Retina (tissue), 1 donor: ENCODE measurements around the gene LRMDA.
"Not testable (repeated sequence)": the region's sequence is repeated elsewhere in the genome, so short reads cannot be mapped to it uniquely, and the experiment has no call there.

Experiments
- DNase-seq: peaks from one replicate; pipeline ENCODE4 v3.0.0-alpha.2; 2016

The LRMDA gene

GRCh38 chr10:76554478-76554877, 1123.1 kb downstream of the LRMDA start:
- no peak for DNase-seq

- DNase-seq: no peak
Observed at GRCh38 chr10:76555067-76555670, 1123.7 kb downstream of the LRMDA start.

GRCh38 chr10:76557366-76557765, 1125.9 kb downstream of the LRMDA start:
- DNase-seq: peak; percentile 34

- no peak for DNase-seq
Observed at GRCh38 chr10:76558586-76558985, 1127.2 kb downstream of the LRMDA start.

GRCh38 chr10:76558996-76559891, 1127.8 kb downstream of the LRMDA start:
- no peak for DNase-seq

- DNase-seq: no peak
Observed at GRCh38 chr10:76559892-76560220, 1128.4 kb downstream of the LRMDA start.

- DNase-seq: no peak
Observed at GRCh38 chr10:76560338-76560737, 1128.9 kb downstream of the LRMDA start.

GRCh38 chr10:76563286-76563685, 1131.9 kb downstream of the LRMDA start:
- DNase-seq: no peak

- DNase-seq: no peak
Observed at GRCh38 chr10:76572021-76572420, 1140.6 kb downstream of the LRMDA start.

GRCh38 chr10:76576276-76576962, 1145.0 kb downstream of the LRMDA start:
- no peak for DNase-seq

GRCh38 chr10:76577455-76577854, 1146.0 kb downstream of the LRMDA start:
- DNase-seq: no peak

- DNase-seq: no peak
Observed at GRCh38 chr10:76581506-76582256, 1150.3 kb downstream of the LRMDA start.

GRCh38 chr10:76582531-76582930, 1151.1 kb downstream of the LRMDA start:
- no peak for DNase-seq

GRCh38 chr10:76583711-76584161, 1152.3 kb downstream of the LRMDA start:
- no peak for DNase-seq

GRCh38 chr10:76584466-76584865, 1153.0 kb downstream of the LRMDA start:
- not testable (repeated sequence) for DNase-seq
